CD4-positive, alpha-beta T cell treated with Interleukin-17A for 1 hour (primary cell): ENCODE measurements around the gene FAM118A.
"Not testable (repeated sequence)": the region's sequence is repeated elsewhere in the genome, so short reads cannot be mapped to it uniquely, and the experiment has no call there.

Experiments
- DNase-seq: peaks from one replicate; pipeline ENCODE4 v3.0.0-alpha.2; 2020

Gene FAM118A

GRCh38 chr22:45284705-45285262 is 24.9 kb upstream of the FAM118A start, which contains the start of gene UPK3A:
Gene UPK3A (plus strand): TSS chr22:45284949. CDS start chr22:45285014, 65 bp downstream.
- DNase-seq, result peak; percentile 58

DNA sequence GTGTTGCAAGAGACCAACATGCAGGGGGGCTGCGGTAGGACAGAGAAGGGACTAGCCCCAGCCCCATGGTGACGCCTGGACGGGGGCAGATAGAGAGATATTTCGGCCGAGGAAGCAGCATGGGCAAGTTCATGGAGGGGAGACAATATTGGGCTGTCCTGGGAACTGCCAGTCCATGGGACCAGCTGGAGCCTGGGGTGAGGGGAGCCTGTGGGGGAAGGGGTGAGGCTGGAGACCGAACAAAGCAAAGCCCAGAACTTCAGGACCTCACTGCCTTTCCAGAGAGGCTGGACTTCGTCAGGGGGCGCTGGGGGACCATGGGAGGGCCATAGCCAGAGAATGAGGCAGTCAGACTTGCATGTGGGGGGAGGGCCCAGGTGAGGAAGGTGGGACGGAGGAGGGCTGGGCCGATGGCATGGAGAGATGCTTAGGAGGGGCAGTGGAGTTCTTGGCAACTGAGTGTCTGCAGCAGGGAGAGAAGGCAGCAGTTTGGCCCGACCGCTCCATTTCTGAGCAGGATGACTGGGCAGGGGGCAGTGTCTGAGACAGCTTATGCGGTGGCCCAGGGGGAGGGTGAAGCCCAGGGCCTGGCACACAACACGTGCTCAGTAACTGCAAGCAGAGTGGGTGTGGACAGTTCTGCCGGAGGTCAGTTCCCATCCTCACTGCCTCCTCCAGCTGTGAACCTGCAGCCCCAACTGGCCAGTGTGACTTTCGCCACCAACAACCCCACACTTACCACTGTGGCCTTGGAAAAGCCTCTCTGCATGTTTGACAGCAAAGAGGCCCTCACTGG is 24.3 kb upstream of the FAM118A start:
- DNase-seq, result no peak

DNA sequence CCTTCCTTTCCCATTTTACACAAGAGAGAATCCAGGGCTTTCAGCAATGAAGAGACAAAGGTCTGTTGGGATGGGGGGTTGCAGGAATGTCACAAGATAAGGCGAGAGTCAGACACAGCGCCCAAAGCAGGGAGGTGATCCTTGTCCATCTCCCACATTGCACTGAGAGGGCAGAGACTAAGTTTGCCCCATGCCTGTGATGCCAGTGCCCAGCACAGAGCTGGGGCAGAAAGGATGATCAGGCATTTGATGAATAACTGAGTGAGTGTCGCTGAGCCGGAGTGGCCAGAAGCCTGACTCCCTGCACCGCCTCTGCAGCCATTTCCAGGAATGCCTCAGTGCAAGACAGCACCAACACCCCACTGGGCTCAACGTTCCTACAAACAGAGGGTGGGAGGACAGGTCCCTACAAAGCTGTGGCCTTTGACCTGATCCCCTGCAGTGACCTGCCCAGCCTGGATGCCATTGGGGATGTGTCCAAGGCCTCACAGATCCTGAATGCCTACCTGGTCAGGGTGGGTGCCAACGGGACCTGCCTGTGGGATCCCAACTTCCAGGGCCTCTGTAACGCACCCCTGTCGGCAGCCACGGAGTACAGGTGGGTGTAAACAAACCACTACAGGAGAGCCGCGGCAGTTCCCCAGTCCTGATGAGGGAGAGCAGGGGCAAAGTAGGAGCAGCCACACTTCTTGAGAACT is 22.7 kb upstream of the FAM118A start:
- DNase-seq, result no peak

GRCh38 chr22:45290410-45290936 is 19.3 kb upstream of the FAM118A start:
- no peak for DNase-seq

- DNase-seq, result peak; percentile 45
Measured at GRCh38 chr22:45291061-45291930, 18.4 kb upstream of the FAM118A start.

GRCh38 chr22:45291931-45292290 is 17.8 kb upstream of the FAM118A start:
- no peak for DNase-seq

DNA sequence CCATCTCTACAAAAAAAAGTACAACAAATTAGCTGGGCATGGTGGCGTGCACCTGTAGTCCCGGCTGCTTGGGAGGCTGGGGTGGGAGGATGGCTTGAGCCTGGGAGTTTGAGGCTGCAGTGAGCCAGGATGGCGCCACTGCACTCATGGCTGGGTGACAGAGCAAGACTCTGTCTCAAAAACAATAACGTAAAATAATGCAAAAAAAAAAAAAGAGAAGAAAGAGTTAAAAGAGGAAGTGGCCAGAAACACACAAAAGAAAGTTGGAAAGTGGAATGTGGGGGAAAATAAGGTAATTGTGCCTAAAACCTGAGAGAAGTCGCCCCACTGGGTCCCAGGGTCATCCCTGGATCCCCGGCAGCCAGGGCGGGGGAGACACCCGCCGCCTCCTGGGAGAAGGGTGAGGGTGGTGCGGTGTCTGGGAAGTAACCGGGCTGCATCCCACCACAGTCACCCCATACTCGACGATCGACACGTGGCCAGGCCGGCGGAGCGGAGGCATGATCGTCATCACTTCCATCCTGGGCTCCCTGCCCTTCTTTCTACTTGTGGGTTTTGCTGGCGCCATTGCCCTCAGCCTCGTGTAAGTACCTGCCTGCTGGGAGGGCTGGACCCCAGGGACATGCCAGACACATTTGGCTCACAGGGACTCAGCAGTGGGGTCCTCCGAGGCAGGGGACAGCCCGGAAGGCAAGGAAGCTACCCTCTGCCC is 16.8 kb upstream of the FAM118A start:
- no peak for DNase-seq

DNA sequence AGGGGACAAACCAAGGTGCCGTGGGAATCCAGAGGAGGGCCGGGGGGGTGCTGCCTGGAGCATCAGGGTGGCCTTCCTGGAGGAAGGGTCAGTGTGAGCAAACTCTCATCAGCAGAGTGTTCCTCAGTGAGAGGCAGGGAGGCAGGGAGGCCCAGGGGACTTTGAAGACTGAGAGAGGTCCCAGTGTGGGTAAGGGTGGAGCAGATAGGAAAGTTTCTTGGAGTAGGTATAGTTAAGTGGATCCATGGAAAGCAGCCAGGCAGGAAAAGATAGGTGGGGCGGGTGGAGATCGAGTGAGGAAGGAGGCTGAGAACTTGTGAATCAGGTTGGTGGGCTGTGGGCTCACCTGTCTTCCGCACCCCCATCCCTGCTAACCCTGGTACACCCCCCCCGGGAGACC is 15.7 kb upstream of the FAM118A start:
- DNase-seq, result no peak

GRCh38 chr22:45295004-45295403 is 14.7 kb upstream of the FAM118A start:
- not testable (repeated sequence) for DNase-seq

GRCh38 chr22:45295492-45295891 is 14.2 kb upstream of the FAM118A start:
- no peak for DNase-seq

- peak; percentile 66 for DNase-seq
Measured at GRCh38 chr22:45296628-45297297, 13.0 kb upstream of the FAM118A start.

DNA sequence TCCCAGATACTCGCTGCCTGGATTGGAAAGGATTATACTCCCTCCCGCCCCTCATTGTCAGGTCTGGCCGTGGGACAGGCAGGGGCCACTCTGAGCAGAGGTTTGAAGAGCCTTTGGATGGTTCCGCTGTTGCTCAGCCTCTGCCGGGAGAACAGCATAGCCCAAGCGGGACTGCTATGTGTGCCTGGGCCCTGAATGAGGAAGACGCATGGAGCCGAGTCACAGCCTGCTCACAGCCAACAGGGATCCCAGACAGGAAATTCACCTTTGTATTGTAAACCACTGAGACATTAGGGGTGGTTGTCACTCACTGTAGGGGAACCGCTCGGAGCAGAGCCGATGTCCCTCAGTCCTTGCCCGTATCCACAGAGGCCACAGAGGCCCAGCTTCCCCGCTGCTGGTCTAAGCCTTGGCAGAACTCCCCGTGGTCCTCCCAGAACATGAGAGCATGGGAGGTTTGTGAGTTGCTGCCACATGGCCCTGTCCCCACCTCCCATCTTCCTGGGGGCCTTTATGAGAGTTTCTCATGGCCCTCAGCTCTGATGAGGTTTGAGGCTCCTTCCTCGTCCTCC is 10.7 kb upstream of the FAM118A start:
- no peak for DNase-seq

DNA sequence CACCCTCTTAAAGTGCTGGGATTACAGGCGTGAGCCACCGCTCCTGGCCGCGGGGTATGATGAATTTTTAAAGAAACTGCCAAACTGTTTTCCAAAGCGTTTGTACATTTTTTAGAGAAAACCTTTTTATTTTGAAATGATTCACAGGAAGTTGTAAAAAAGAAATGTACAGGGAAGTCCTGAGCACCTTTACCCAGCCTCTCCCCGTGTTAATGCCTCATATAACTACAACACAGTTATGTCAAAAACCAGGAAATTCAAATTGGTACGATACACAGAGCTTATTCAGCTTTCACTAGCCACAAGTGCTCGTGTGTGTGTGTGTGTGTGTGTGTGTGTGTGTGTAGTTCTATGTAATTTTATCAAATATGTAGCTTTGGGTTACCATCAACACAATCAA is 7.0 kb upstream of the FAM118A start:
- no peak for DNase-seq

- DNase-seq, result no peak
Measured at GRCh38 chr22:45303181-45303580, 6.6 kb upstream of the FAM118A start.

GRCh38 chr22:45304971-45305370 is 4.8 kb upstream of the FAM118A start:
- no peak for DNase-seq

DNA sequence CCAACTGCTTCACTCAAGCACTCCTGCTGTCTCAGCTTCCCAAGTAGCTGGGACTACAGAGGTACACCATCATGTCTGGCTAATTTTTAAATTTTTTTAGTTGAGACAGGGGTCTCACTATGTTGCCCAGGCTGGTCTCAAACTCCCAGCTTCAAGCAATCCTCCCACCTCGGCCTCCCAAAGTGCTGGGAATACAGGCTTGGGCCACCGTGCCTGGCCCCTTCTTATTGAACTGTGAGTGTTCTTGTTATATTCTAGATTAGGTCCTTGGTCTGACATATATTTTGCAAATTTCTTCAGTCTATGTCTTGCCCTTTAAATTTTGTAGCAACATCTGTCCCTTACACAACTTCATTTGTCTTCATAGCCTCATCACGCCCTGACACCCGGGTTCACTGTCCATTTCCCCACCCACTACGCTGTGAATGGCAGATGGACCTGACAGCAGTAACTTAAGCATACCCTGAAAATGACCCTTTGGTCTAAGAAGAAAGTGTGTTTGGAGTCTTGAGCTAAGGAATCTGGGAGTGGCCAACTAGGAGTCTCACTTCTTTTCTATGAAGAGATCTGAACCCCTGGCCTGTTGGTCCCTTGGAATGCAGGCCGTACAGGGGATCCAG is 4.2 kb upstream of the FAM118A start:
- DNase-seq, result no peak

DNA sequence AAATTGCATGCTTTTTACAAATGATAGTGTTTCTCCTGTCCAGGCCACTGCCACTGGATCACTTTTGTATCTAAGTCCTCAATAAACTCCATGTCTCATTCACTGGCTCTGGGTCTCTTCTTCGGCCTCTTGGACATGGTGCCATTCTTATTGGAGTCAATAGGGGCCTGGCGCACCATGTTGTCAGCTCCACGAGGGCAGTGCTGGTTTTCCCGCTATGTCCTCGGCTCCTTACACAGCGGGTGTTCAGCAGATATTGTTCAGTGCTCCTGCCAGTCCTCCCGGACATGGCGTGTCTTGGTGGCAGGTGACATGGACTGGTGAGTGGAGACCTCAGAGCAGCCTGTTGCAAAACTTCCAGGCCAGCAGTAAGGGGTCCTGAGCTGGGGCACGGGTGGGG is 3.6 kb upstream of the FAM118A start:
- no peak for DNase-seq

DNA sequence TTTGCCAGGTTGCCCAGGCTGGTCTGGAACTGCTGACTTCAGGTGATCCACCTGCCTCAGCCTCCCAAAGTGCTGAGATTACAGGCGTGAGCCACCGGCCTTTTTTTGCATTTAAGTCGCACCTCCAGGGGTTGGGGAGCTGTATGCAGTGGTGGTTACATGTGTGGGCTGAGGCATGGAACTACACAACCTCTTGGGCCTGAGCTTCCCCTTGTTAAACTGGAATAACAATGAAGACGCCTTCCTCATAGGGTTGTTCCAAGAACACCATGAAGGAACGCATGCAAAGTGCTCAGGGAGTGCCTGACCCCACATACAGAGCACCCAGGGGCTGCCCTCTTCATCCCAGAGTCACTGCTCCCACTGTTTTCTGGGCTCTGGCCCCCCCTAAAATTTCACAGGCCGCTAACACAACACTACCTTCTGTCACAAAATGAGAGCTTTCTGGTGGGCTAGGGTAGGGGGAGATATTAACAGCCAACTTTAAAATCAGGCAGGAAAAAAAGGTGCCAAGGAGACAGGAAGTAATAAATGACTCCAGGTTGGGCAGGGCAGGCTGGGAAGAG is 1.3 kb upstream of the FAM118A start:
- no peak for DNase-seq

DNA sequence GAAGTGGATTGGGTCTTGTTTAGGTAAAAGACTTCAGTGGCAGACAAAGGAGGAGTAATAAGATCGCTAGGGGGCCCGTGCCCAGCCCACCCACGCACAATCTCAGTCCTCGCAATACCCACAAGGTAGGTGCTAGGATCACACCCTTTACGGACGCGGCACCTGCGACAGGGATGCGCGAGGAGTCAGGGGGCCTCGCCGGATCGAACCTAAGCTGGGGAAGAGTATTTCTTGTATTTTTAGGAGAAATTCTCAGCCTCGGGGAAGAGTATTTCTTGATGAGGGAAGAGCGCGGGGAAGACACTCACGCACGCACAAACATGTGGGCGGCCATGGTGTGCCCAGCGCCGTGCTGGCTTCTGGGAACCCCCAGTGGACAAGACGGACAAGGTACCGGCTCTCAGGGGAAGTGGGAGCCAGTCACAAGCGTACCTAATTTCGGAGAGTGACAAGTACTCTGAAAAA is 745 bp upstream of the FAM118A start:
- no peak for DNase-seq

DNA sequence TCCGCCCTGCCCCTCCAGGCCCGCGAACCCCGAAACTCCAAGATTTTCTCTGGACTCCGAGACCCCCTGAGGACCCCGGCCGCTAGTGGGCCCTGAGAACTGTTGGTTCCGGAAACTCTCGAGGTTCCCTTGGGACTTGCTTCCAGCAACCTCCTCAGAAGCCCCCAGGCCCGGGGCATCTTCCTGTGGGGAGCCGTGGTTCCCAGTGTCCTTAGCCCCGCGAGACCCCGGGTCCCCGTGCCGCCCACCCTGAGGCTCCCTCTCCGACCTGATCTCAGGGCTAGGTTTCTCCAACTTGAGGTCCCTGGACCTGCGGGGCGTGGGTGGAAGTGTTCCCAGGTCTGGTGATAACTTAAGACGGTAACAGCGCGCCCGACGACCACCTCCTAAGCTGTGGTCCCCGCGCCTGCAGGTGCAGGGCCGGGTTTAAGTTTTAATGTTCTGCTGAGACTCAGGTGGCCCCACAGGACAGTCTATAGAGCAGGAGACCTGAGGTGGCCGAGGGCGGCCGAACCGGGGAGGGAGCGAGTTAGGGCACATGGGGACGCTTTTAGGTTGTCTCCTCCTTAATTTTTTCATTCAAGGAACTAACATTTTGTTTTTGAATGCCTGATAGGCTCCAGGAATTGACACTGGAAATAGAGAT is 720 bp downstream of the FAM118A start:
- no peak for DNase-seq
